22Rv1 (cell line): ENCODE measurements around the gene PIGN.

Experiments used
- CTCF ChIP-seq: fragments of 450-650 bp; IDR thresholded peaks from 2 replicates; pipeline ENCODE4 v1.5.1; 2017; ENCODE audit warnings: mild to moderate bottlenecking
- ZFX ChIP-seq: fragments of 450-650 bp; IDR thresholded peaks from 2 replicates; pipeline ENCODE4 v1.6.1; 2017; ENCODE audit warnings: antibody characterized with exemption, borderline replicate concordance

DNA sequence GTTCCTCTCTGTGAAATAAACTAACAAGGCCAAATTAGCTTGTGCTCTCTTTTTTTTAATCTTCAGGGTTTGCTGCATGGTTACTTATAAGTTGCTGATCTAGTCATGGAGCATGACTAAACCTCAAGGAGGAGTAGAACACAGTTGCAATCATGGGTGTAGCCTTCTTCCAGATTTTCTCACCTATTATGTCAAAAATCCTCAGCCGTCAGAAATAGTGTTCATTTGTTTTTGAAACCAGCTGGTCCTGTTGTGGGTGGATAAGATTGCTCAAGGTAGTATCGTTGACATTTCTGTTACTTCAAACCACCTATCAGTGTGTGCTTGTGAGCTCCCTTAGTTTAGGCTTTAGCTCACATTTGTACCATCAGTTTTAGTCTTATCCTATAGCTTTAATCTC, 11.4 kb upstream of the PIGN start:
- TF ChIP-seq CTCF (no peak), ZFX (no peak)
